HG03432 (cell line): ENCODE results near the gene ZPLD1.

Experiments
- ATAC-seq: cut with Tn5 transposase; IDR thresholded peaks from one replicate; pipeline ENCODE4 v1.9.1; 2021; ENCODE audit warnings: mild to moderate bottlenecking, moderate library complexity; ENCODE audit not compliant: unreplicated experiment

The ZPLD1 gene

GRCh38 chr3:102434715-102435114, at the start of gene ZPLD1:
TSS of gene ZPLD1 (plus strand) at chr3:102435015. CDS start at chr3:102438488, 3,473 bp downstream.
- no peak for ATAC-seq

GRCh38 chr3:102390171-102390864, 44.5 kb upstream of the ZPLD1 start:
- no peak for ATAC-seq

GRCh38 chr3:102390916-102391315, 43.9 kb upstream of the ZPLD1 start:
- no peak for ATAC-seq

DNA sequence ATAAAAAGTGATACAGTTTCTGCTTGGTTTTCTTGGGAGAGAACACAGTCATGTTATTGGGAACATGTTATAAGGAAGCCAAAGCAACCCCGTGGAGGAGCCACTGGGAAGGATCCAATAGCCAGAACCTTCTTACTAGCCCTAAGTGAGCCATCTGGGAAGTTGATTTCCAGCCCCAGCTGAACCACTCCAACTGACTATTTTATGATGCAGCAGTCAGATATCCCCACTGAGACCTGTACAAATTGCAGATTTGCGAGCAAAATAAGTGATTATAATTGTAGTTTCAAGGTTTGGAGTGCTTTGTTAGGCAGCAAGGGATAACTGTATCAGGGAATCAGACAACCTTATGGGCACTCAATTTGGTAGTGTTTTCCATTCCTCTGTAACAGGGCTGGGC, 43.3 kb upstream of the ZPLD1 start:
- ATAC-seq, result no peak

DNA sequence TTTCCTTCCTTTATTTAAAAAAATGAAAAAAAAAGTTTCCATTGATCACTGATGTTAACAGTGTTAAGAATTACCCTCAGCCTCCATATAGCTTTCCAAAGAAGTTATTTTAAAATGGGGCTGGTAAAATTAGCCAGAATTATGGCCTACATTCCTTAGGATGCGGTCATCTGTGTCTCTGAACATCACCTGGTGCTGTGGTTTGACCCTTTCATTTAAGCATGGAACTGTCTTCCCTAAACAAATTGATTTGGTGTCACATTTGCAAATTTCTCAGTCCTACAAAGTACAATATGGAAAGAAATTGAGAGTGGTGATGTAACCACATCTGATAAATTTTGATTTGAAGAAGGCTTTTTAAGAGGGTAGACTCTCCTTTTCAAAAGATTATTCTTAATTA, 40.3 kb upstream of the ZPLD1 start:
- ATAC-seq, result no peak

- no peak for ATAC-seq
These were observed 36.6 kb upstream of the ZPLD1 start for GRCh38 chr3:102398176-102398575.

GRCh38 chr3:102398666-102399065, 36.1 kb upstream of the ZPLD1 start:
- ATAC-seq, result no peak

GRCh38 chr3:102400142-102400541, 34.7 kb upstream of the ZPLD1 start:
- ATAC-seq, result no peak

DNA sequence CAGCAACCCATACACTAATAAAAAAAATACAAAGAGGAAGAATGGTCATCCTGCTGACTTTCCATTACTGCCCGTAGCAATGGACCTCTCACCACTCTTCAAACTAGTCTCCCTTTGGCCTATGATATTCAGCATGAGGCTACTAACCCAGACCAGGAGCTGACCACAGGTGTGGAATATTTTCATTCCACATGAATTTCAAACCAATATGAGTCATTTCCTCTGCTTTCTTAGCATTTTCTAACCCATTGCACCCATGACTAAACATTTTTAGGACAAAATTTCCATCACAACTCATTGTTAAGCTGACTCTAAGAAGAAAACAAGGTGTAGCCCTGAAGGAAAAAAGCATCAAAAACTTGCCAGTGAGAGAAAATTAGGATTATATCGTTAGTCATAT, 34.0 kb upstream of the ZPLD1 start:
- ATAC-seq, result no peak

GRCh38 chr3:102410616-102411015, 24.2 kb upstream of the ZPLD1 start:
- no peak for ATAC-seq

DNA sequence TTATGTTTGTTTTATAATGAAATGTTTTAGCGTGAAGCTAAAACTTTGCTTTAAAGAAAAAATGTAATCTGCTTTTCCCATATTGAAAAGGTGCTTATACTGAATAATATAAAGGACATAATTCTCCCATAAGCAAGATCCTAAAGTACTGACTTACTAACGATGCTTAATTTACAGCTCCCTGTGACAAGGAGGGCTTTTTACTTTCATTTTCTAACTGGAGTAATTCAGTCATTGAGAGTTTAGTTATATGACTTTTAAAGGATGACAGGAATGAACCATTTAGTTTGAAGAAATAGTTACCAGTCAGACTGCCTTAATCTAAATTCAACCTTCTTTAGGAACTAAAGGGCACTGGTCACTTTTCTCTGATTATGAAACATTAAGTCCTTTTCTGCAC, 19.3 kb upstream of the ZPLD1 start:
- ATAC-seq, result no peak

DNA sequence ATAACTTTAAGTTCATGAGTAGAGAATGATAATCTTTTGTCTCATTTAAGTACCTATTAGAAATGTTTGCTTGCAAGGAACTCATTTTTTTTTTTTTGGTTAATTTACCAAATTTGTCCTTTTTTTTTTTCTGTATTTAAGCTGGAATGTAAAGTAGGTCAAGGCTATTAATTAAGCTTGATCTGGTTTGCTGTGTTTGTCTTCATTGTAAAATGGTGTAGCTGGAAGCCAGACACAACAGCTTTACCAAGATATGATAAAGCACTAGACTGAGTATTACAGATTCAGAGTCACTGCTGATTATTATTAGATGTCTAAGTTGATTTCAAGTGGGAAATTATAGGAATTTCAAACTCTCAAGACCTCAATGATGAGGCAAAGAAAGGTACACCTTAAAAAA, 15.0 kb upstream of the ZPLD1 start:
- ATAC-seq, result no peak

DNA sequence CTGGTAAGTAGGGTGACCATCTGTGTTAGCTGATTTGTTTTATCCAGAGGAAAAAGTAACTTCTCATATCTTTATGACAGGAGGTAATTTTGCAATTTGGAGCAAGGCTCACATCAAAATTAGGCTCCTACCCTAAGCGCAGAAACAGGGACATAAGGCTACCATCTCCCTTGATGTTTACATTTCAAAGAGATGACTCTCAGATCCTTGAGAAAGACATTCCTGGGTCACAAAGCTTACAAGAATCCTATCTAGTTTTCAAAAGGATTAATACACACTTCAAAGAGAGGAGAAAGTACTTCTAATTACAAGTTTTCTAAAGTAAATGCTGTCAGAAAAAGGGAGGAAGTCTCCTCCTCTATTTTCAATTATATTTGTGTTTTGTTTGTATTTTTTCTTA, 7.0 kb downstream of the ZPLD1 start:
- ATAC-seq, result no peak

- ATAC-seq, result no peak
These were observed 8.2 kb downstream of the ZPLD1 start for GRCh38 chr3:102443021-102443420.

GRCh38 chr3:102444101-102444500, 9.3 kb downstream of the ZPLD1 start:
- no peak for ATAC-seq

- ATAC-seq, result no peak
These were observed 12.5 kb downstream of the ZPLD1 start for GRCh38 chr3:102447272-102447671.

DNA sequence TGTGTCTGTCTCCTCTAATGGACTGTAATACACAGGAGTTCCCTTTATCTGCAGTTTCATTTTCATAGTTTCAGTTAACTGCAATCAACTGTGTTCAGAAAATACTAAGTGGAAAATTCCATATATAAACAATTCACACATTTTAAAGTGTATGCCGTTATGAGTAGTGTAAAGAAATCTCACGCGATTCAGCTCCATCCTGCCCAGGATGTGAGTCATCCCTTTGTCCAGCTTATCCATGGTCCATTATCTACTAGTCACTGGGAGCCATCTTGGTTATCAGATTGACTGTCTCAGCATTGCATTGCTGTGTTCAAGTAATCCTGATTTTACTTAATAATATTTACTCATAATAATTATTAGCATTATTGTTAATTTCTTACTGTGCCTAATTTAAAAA, 14.5 kb downstream of the ZPLD1 start:
- no peak for ATAC-seq

GRCh38 chr3:102449930-102450329, 15.1 kb downstream of the ZPLD1 start:
- ATAC-seq, result no peak

DNA sequence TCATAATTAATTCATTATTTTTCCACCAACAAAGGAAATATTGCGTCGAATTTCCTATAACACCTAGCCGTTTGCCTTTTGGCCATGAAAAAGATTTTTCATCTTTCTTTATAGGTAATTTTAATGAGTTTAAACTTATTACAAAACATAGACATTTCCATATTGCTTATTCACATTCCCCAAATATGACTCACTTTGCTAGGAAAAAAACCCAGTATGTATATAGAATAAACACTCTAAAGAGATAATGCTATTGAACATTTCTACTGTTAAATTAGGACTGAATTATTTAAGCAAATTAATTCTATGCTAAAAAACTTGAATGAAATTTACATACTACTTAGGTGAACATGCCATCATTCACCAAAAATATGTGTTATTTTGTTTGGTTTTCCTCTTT, 16.2 kb downstream of the ZPLD1 start:
- ATAC-seq, result no peak

DNA sequence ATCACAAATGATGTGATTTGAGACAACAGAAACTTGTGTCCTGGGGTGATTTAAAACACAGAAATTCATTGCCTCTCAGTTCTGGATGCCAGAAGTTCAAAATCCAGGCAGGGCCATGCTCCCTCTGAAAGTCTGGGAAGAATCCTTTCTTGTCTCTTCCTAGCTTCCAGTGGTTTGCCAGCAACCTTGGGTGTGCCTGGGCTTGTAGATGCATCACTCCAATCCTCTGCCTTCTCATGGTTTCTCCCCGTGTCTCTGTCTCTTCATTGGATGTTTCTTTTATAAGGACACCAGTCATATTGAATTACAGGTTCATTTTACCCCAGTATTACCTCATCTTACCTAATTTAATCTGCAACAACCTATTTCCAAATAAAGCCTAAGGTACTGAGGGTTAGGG, 16.7 kb downstream of the ZPLD1 start:
- no peak for ATAC-seq

DNA sequence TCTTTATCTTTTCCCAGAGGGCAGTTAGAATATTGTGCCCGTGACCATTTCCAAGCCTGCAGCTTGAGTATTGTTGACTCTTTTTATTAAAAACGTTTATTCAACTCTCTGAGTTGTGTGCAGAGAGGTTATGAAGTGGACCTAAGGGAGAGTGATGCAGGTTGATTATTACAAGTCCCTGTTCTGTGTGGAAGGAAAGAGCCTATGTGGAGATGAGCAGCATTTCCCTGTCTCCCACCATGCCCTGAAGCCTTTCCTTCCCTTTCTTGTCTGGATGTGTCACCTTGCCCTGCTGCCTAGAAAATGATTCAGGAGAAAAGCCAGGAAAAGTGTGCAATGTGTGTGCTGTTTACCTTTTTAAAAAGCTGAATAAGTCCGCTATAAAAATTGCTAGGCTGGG, 19.4 kb downstream of the ZPLD1 start:
- no peak for ATAC-seq

- ATAC-seq, result no peak
These were observed 22.8 kb downstream of the ZPLD1 start for GRCh38 chr3:102457644-102458043.

DNA sequence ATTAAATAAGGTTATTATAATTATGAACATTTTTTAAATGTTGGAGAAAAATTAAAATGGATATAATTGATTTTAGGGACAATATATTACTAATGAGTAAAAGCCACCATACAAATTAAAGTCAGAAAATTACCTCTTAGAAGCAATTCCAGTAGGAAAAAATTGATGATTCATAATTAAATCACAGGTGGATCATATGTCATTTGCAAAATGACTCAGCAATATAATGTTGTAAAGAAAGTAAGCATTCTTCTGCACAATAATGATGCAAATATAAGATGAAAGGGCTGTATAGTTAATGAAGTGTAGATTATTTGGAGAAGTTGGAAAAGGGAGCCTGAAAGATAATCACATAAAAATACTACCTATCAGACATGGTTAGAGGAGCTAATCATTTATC, 25.8 kb downstream of the ZPLD1 start:
- no peak for ATAC-seq
